OCI-LY7 (cell line): ENCODE data around the gene GAS7. TPM values are rescaled to one million over a fixed set of nuclear protein-coding genes. Genes with fewer than 3 reads are reported as not detected.

Experiments
- BruUV-seq: library from RNA; stranded (reverse); fragments of 400-500 nt; replicated peaks from 2 replicates; lab custom pipeline; 2021; lab: Mats Ljungman, UMichigan
- CTCF ChIA-PET: fragments of 300-600 bp; sonication (Branson Sonifier 250); formaldehyde crosslinking; loops from one replicate; lab custom pipeline; 2022; ENCODE audit warnings: antibody characterized with exemption; ENCODE audit not compliant: unreplicated experiment; lab: Charles Lee
- POLR2A ChIA-PET: fragments of 300-600 bp; sonication (Branson Sonifier 250); formaldehyde crosslinking; loops from one replicate; lab custom pipeline; 2022; ENCODE audit warnings: antibody characterized with exemption; lab: Charles Lee
- DNase-seq: peaks from one replicate; pipeline ENCODE4 v3.0.0-alpha.2; 2015; ENCODE audit warnings: low spot score
- H2AFZ ChIP-seq: fragments of 200-600 bp; sonication (generic), shearing (Covaris generic); 2 replicates; pipeline ENCODE4 v1.6.1; 2014; ENCODE audit warnings: mild to moderate bottlenecking, antibody characterized with exemption, low read length, moderate library complexity
- H3K27ac ChIP-seq: fragments of 200-600 bp; sonication (generic); 2 replicates; pipeline ENCODE4 v1.5.1; 2014; ENCODE audit warnings: mixed run types, low read depth, mild to moderate bottlenecking, moderate library complexity, low read length, inconsistent platforms; ENCODE audit not compliant: poor library complexity, severe bottlenecking
- H3K36me3 ChIP-seq: fragments of 200-600 bp; sonication (generic); 2 replicates; pipeline ENCODE4 v1.6.1; 2014; ENCODE audit warnings: mild to moderate bottlenecking, antibody characterized with exemption, low read length, moderate library complexity, mixed read lengths; ENCODE audit not compliant: insufficient read depth
- H3K4me1 ChIP-seq: fragments of 200-600 bp; sonication (generic); 2 replicates; pipeline ENCODE4 v1.5.1; 2014; ENCODE audit warnings: mild to moderate bottlenecking, low read length; ENCODE audit not compliant: insufficient read depth, poor library complexity, severe bottlenecking
- H3K4me2 ChIP-seq: fragments of 200-600 bp; sonication (generic); 2 replicates; pipeline ENCODE4 v1.6.1; 2014; ENCODE audit warnings: mild to moderate bottlenecking, low read length
- H3K4me3 ChIP-seq: fragments of 200-600 bp; sonication (generic); 2 replicates; pipeline ENCODE4 v1.5.1; 2014; ENCODE audit warnings: mild to moderate bottlenecking, low read depth, low read length; ENCODE audit not compliant: poor library complexity, severe bottlenecking
- H3K79me2 ChIP-seq: fragments of 200-600 bp; sonication (generic); 2 replicates; pipeline ENCODE4 v1.6.1; 2016; ENCODE audit warnings: low read depth, mild to moderate bottlenecking, low read length, moderate library complexity, mixed read lengths; ENCODE audit not compliant: insufficient read depth
- H3K9me2 ChIP-seq: fragments of 200-600 bp; sonication (generic); 2 replicates; pipeline ENCODE4 v1.6.1; 2016; ENCODE audit warnings: mild to moderate bottlenecking, low read length, mixed read lengths; ENCODE audit not compliant: insufficient read depth
- H3K9me3 ChIP-seq: fragments of 200-600 bp; sonication (generic); 2 replicates; pipeline ENCODE4 v1.6.1; 2014; ENCODE audit warnings: mild to moderate bottlenecking, mixed run types, low read length, mixed read lengths
- H4K20me1 ChIP-seq: fragments of 200-600 bp; sonication (generic); 2 replicates; pipeline ENCODE4 v1.6.1; 2014; ENCODE audit warnings: mild to moderate bottlenecking, antibody characterized with exemption, low read length, moderate library complexity, mixed read lengths; ENCODE audit not compliant: insufficient read depth
- CTCF ChIP-seq: fragments of 200-600 bp; sonication (generic); conservative IDR thresholded peaks from 2 replicates; pipeline ENCODE4 v1.5.1; 2014; ENCODE audit warnings: mild to moderate bottlenecking, antibody characterized with exemption, low read length, moderate library complexity, mixed read lengths
- EZH2phosphoT487 ChIP-seq: fragments of 200-600 bp; sonication (generic); IDR thresholded peaks from 2 replicates; pipeline ENCODE4 v1.6.1; 2018; ENCODE audit warnings: low read depth, borderline replicate concordance, mild to moderate bottlenecking, mixed run types, antibody characterized with exemption, low read length, moderate library complexity, mixed read lengths
- intact Hi-C: fragments of 100-400 bp; cut with micrococcal nuclease; formaldehyde crosslinking; loops from one replicate; pipeline ENCODE4 v1.10.0; 2022; ENCODE audit not compliant: unreplicated experiment
- total RNA-seq, 2 experiments: library from RNA; depleted of rRNA in 1 of 2; stranded (reverse); fragments of >200 nt in 1 of 2; shearing (Covaris generic) in 1 of 2; gene quantifications; 2 replicates each; pipeline ENCODE4 v1.2.3, GENCODE V29; 2014 to 2022

The GAS7 gene
- total RNA-seq, 2 experiments from 2014 or later, result 1.5 TPM; not detected in 1

- Histone ChIP-seq H3K36me3 (no peaks in the 10 kb centered on the region), H2AFZ (no peak overlapping the region), H4K20me1 (no peaks in the 10 kb centered on the region), H3K4me3 (no peak overlapping the region), H3K9me2 (no peaks in the 10 kb centered on the region), H3K9me3 (no peaks in the 10 kb centered on the region), H3K27ac (no peak overlapping the region), H3K4me1 (no peaks in the 10 kb centered on the region), H3K4me2 (no peak overlapping the region), H3K79me2 (no peaks in the 10 kb centered on the region)
- no peak for TF ChIP-seq CTCF
- TF ChIP-seq EZH2phosphoT487, result no peak
- intact Hi-C loops, result no loop called here
- ChIA-PET CTCF (no interaction called here), POLR2A (interaction anchor here (0.6 kb wide), 1 partner anchor 33 kb away, joined by 3 read pairs; no protein-coding TSS in a partner anchor)
- no TSS peak for BruUV-seq
- no peak for DNase-seq
These were observed 173.2 kb downstream of the GAS7 start for GRCh38 chr17:10025224-10025623.

DNA sequence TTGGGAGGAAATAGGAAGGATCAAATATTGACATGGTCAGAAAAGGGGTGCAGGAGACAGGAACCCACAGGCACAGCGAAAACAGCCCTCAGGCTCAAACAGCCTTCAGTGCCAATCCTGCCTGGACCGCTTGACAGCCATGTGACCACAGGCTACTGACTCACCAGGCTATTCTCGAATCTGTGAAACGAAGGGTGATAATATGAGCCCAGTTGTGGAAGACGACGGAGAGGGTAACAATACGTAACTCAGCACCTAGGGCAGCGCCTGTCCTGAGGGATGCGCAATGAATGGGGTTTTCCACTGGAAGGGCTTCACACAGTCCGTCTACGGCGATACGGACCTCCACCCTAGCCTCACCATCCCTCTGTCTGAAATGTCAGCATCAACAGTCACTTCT is 176.0 kb downstream of the GAS7 start:
- no peak for DNase-seq
- POLR2A ChIA-PET, result no interaction called here
- no peaks in the 10 kb centered on the region for H3K4me1 ChIP-seq
- H3K4me3 ChIP-seq, result no peak overlapping the region
- H2AFZ ChIP-seq, result no peak overlapping the region
- H3K36me3 ChIP-seq, result no peaks in the 10 kb centered on the region
- TF ChIP-seq CTCF (no peak), EZH2phosphoT487 (no peak)
- H3K27ac ChIP-seq, result no peak overlapping the region
- H3K9me2 ChIP-seq, result no peaks in the 10 kb centered on the region
- H3K79me2 ChIP-seq, result no peaks in the 10 kb centered on the region
- intact Hi-C loops, result no loop called here
- CTCF ChIA-PET, result no interaction called here
- H4K20me1 ChIP-seq, result no peaks in the 10 kb centered on the region
- no TSS peak for BruUV-seq
- H3K9me3 ChIP-seq, result no peaks in the 10 kb centered on the region
- no peak overlapping the region for H3K4me2 ChIP-seq

GRCh38 chr17:10021272-10021984 is 177.0 kb downstream of the GAS7 start:
- no peaks in the 10 kb centered on the region for H3K36me3 ChIP-seq
- no peak overlapping the region for H2AFZ ChIP-seq
- no peak overlapping the region for H3K4me2 ChIP-seq
- H4K20me1 ChIP-seq, result no peaks in the 10 kb centered on the region
- TF ChIP-seq CTCF (no peak), EZH2phosphoT487 (no peak)
- H3K9me2 ChIP-seq, result no peaks in the 10 kb centered on the region
- no peak for DNase-seq
- intact Hi-C loops, result no loop called here
- no peaks in the 10 kb centered on the region for H3K79me2 ChIP-seq
- CTCF ChIA-PET, result no interaction called here
- no peak overlapping the region for H3K27ac ChIP-seq
- H3K4me3 ChIP-seq, result no peak overlapping the region
- no TSS peak for BruUV-seq
- POLR2A ChIA-PET, result no interaction called here
- H3K4me1 ChIP-seq, result no peaks in the 10 kb centered on the region
- H3K9me3 ChIP-seq, result no peaks in the 10 kb centered on the region
